Activated CD4-positive, alpha-beta T cell treated with anti-CD3 and anti-CD28 coated beads, Interleukin-2, amount 50 U/mL, for 4 hours (primary cell): ENCODE results near the gene PCDHGB7.
"Not testable (repeated sequence)": the region's sequence is repeated elsewhere in the genome, so short reads cannot be mapped to it uniquely, and the experiment has no call there.

Experiments used
- DNase-seq, 2 experiments: peaks; one replicate each; pipeline ENCODE4 v3.0.0-alpha.2; 2020

The PCDHGB7 gene

GRCh38 chr5:141417494-141418172, at the start of gene PCDHGB7:
Gene PCDHGB7, plus strand, starts transcription at chr5:141417677. Its CDS starts 183 bp downstream, at chr5:141417860.
- DNase-seq: peak in 1 of 2 experiments; percentile 32

DNA sequence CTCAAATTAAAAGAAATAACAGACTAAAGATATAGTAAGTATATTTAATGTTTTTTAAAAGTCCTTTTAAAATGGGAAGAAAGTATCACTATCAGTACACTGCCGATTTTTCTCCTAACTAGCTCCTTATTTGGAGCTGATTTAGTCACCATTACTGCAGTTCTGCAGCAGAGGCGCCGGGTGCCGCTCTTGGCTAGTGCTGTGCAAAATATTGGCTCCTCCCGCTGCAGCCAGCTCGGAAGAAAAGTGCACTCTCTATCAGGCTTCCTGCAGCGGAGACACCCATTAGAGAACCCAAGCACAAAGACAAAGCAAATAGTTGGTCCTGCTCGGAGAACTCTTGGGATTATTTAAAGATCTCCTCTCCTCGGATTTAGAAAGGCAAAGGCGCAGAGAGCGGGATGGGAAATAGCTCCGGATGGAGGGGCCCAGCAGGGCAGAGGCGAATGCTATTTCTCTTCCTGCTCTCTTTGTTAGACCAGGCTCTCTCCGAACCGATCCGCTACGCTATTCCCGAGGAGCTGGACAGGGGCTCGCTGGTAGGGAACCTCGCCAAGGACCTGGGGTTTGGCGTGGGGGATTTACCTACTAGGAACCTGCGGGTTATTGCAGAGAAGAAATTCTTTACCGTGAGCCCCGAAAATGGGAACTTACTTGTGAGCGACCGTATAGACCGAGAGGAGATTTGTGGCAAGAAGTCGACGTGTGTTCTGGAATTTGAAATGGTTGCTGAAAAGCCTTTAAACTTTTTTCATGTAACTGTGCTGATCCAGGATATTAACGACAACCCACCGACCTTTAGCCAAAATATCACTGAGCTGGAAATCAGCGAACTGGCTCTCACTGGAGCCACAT, 47.3 kb upstream of the PCDHGB7 start, which contains the start of gene PCDHGB3:
Gene PCDHGB3 (plus strand): TSS at position 249 of the 855 bp plus-strand sequence. CDS start 153 bp downstream, at position 402.
- DNase-seq: peak in 1 of 2 experiments; percentile 25

DNA sequence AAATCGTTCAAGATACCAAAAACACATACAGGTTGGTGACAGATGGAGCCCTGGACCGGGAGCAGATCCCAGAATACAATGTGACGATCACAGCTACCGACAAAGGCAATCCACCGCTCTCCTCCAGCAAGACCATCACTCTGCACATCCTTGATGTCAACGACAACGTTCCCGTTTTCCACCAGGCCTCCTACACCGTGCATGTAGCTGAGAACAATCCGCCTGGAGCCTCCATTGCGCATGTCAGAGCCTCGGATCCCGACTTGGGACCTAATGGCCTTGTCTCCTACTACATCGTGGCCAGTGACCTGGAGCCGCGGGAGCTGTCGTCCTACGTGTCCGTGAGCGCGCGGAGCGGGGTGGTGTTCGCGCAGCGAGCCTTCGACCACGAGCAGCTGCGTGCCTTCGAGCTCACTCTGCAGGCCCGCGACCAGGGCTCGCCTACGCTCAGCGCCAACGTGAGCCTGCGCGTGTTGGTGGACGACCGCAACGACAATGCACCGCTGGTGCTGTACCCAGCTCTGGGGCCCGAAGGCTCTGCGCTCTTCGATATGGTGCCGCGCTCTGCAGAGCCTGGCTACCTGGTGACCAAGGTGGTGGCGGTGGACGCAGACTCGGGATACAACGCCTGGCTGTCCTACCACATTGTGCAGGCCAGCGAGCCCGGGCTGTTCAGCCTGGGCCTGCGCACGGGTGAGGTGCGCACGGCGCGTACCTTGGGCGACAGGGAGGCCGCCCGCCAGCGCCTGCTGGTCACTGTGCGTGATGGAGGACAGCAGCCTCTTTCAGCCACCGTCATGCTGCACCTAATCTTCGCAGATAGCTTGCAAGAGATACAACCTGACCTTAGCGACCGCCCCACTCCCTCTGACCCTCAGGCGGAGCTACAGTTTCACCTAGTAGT, 45.7 kb upstream of the PCDHGB7 start:
- no peak for DNase-seq

DNA sequence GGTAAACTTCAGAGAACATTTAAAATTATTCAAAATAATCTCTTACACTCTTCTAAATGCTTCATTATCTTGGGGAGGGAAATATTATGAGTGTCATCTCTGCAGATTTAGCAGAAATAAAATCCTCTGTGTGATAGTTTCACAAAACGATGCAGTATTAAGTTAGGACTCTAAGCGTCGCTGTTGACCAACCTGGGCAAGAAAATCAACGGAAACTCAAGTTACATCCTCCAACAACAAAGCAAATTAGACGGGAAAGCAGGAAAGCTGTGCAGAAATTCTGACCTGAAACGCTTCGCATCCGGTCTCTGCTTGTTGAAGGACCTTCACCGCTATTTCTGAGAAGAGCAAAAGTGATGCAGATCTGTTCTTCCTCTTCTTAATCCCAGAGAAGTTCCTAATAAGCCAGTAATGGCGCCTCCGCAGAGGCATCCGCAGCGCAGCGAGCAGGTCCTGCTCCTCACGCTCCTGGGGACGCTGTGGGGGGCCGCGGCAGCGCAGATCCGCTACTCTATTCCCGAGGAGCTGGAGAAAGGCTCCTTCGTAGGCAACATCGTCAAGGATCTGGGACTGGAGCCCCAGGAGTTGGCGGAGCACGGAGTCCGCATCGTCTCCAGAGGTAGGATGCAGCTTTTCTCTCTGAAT, 43.7 kb upstream of the PCDHGB7 start, which contains the start of gene PCDHGA6:
Gene PCDHGA6 (plus strand): TSS at position 219 of the 645 bp plus-strand sequence. CDS start 193 bp downstream, at position 412.
- no peak for DNase-seq

GRCh38 chr5:141374627-141375026, 42.9 kb upstream of the PCDHGB7 start:
- DNase-seq: no peak

DNA sequence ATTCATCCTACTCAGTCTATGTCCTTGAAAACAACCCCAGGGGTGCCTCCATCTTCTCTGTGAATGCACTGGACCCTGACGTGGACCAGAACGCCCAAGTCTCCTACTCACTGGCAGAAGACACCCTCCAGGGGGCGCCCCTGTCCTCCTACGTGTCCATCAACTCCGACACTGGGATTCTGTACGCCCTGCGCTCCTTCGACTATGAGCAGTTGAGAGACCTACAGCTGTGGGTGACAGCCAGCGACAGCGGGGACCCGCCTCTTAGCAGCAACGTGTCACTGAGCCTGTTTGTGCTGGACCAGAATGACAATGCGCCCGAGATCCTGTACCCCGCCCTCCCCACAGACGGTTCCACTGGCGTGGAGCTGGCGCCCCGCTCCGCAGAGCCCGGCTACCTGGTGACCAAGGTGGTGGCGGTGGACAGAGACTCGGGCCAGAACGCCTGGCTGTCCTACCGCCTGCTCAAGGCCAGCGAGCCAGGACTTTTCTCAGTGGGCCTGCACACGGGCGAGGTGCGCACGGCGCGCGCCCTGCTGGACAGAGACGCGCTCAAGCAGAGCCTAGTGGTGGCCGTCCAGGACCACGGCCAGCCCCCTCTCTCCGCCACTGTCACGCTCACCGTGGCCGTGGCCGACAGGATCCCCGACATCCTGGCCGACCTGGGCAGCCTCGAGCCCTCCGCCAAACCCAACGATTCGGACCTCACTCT, 41.9 kb upstream of the PCDHGB7 start:
- not testable (repeated sequence) for DNase-seq

- DNase-seq: no peak
These were observed 34.8 kb upstream of the PCDHGB7 start, which contains the start of gene PCDHGA7 for GRCh38 chr5:141382469-141383294. Gene PCDHGA7, plus strand, starts transcription at chr5:141382742. Its CDS starts 158 bp downstream, at chr5:141382900.

DNA sequence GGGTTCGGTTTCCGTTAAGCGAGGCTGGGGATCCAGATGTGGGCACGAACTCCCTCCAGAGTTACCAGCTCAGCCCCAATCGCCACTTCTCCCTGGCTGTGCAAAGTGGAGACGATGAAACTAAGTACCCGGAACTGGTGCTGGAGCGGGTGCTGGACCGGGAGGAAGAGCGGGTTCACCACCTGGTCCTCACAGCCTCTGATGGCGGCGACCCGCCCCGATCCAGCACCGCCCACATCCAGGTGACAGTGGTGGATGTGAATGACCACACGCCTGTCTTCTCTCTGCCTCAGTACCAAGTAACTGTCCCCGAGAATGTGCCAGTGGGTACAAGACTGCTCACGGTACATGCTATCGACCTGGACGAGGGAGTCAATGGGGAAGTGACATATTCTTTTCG, 34.1 kb upstream of the PCDHGB7 start:
- DNase-seq: no peak

DNA sequence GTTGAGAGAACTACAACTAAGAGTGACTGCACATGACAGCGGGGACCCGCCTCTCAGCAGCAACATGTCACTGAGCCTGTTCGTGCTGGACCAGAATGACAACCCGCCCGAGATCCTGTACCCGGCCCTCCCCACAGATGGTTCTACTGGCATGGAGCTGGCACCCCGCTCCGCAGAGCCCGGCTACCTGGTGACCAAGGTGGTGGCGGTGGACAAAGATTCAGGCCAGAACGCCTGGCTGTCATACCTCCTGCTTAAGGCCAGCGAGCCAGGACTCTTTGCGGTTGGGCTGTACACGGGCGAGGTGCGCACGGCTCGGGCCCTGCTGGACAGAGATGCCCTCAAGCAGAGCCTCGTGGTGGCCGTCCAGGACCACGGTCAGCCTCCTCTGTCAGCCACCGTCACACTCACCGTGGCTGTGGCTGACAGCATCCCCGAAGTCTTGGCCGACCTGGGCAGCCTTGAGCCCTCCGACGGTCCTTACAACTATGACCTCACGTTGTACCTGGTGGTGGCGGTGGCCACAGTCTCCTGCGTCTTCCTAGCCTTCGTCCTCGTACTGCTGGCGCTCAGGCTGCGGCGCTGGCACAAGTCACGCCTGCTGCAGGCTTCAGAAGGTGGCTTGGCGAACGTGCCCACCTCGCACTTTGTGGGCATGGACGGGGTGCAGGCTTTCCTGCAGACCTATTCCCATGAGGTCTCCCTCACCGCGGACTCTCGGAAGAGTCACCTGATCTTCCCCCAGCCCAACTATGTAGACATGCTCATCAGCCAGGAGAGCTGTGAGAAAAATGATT, 32.8 kb upstream of the PCDHGB7 start:
- DNase-seq: no peak

GRCh38 chr5:141387557-141388311, 29.7 kb upstream of the PCDHGB7 start, which contains the start of gene PCDHGB4:
Gene PCDHGB4, plus strand, starts transcription at chr5:141387698. Its CDS starts 187 bp downstream, at chr5:141387885.
- DNase-seq: not testable (repeated sequence)

- DNase-seq: no peak
These were observed 28.8 kb upstream of the PCDHGB7 start for GRCh38 chr5:141388661-141389060.

- DNase-seq: no peak
These were observed 28.1 kb upstream of the PCDHGB7 start for GRCh38 chr5:141389153-141390042.

- DNase-seq: no peak
These were observed 24.9 kb upstream of the PCDHGB7 start, which contains the start of gene PCDHGA8 for GRCh38 chr5:141392429-141393198. Gene PCDHGA8, plus strand, starts transcription at chr5:141392633. Its CDS starts 181 bp downstream, at chr5:141392814.

DNA sequence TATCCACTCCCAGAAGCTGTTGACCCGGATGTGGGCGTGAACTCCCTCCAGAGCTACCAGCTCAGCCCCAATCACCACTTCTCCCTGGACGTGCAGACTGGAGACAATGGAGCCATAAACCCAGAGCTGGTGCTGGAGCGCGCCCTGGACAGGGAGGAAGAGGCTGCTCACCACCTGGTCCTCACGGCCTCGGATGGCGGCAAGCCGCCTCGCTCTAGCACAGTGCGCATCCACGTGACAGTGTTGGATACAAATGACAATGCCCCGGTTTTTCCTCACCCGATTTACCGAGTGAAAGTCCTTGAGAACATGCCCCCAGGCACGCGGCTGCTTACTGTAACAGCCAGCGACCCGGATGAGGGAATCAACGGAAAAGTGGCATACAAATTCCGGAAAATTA, 24.2 kb upstream of the PCDHGB7 start:
- DNase-seq: no peak

DNA sequence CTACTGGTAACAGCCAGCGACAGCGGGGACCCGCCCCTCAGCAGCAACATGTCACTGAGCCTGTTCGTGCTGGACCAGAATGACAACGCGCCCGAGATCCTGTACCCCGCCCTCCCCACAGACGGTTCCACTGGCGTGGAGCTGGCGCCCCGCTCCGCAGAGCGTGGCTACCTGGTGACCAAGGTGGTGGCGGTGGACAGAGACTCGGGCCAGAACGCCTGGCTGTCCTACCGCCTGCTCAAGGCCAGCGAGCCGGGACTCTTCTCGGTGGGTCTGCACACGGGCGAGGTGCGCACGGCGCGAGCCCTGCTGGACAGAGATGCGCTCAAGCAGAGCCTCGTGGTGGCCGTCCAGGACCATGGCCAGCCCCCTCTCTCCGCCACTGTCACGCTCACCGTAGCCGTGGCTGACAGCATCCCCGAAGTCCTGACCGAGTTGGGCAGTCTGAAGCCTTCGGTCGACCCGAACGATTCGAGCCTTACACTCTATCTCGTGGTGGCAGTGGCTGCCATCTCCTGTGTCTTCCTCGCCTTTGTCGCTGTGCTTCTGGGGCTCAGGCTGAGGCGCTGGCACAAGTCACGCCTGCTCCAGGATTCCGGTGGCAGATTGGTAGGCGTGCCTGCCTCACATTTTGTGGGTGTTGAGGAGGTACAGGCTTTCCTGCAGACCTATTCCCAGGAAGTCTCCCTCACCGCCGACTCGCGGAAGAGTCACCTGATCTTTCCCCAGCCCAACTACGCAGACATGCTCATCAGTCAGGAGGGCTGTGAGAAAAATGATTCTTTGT, 22.9 kb upstream of the PCDHGB7 start:
- not testable (repeated sequence) for DNase-seq
